GM19324 (cell line): Measurements from ENCODE around the gene ZNF281.
"Not testable (repeated sequence)": the region's sequence is repeated elsewhere in the genome, so short reads cannot be mapped to it uniquely, and the experiment has no call there.

Source experiments
- ATAC-seq: cut with Tn5 transposase; IDR thresholded peaks from one replicate; pipeline ENCODE4 v1.9.1; 2021; ENCODE audit warnings: mild to moderate bottlenecking, moderate library complexity; ENCODE audit not compliant: unreplicated experiment, low FRiP score

The ZNF281 gene, protein sequence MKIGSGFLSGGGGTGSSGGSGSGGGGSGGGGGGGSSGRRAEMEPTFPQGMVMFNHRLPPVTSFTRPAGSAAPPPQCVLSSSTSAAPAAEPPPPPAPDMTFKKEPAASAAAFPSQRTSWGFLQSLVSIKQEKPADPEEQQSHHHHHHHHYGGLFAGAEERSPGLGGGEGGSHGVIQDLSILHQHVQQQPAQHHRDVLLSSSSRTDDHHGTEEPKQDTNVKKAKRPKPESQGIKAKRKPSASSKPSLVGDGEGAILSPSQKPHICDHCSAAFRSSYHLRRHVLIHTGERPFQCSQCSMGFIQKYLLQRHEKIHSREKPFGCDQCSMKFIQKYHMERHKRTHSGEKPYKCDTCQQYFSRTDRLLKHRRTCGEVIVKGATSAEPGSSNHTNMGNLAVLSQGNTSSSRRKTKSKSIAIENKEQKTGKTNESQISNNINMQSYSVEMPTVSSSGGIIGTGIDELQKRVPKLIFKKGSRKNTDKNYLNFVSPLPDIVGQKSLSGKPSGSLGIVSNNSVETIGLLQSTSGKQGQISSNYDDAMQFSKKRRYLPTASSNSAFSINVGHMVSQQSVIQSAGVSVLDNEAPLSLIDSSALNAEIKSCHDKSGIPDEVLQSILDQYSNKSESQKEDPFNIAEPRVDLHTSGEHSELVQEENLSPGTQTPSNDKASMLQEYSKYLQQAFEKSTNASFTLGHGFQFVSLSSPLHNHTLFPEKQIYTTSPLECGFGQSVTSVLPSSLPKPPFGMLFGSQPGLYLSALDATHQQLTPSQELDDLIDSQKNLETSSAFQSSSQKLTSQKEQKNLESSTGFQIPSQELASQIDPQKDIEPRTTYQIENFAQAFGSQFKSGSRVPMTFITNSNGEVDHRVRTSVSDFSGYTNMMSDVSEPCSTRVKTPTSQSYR

DNA sequence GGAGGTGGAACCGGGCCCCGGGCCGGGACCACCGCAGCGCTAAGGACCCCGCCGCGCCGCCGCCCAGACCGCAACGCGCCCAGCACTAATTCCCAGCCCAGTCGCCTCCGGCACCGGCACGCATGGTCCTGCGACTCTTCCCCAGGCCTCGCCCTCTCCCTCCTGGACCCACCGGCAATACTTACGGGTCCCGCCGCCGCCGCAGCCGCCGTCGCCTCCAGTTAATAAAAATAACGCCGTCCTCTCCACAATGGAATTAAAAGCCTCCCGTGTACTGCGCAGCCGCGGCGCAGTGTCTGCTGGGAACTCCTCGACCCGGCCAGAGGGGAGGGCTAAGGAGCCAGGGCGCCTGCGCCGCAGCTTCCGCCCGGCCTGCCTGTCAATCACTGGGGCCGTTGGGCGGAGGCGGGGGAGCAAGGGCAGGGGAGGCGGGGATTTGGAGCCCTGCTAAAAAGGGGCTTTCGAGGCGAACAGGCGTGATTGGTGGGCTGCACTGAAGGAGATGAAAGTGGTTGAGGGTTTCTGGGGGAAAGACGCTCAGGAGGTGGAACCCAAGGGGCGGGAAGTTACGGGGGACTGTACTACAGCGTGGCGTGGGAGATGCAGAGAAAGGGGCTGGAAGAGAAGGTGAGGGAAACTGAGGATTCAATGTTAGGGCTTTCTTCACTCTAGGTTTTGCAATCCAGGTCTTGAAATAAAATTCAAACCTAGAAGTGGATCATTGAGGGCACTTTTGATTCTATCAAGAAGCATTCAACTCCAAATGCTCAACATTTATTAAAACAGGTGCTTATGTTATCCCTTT is at the start of gene ZNF281:
TSS of gene ZNF281 (minus strand) at position 276 of the 805 bp plus-strand sequence. CDS start 331 bp downstream, outside the sequence.
- ATAC-seq: peak; percentile 98

DNA sequence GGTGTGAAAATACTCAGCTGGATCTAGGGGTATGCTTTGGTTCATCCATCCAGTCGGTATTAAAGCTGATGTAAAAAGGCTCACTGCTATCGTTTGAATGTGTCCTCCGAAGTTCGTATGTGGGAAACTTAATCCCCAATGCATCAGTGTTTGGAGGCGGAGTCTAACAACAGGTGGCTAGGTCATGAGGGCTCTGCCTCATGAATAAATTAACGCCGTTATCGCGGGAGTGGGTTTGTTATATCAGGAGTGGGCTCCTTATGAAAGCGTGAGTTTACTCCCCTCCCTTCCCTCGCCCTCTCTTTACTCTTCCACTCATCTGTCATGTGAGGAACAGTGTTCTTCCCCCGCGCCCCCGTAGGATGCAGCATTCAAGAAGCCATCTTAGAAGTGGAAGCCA is 48.9 kb upstream of the ZNF281 start:
- ATAC-seq: no peak

DNA sequence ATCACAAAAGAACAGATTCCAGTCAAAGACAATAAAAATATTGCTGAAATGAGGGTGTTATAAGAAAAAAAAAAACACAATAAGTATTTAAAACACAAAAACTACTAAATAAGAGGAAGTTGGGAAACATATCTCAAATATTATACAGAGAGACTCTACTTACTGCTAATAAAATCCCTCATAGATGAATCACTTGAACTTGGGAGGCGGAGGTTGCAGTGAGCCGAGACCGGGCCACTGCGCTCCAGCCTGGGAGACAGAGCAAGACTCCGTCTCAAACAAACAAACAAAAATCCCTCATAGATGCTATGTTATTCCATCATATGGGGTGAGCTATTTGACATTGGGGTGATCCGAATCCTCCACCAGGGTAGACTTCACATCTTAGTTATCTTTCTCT is 48.0 kb upstream of the ZNF281 start:
- ATAC-seq: no peak

DNA sequence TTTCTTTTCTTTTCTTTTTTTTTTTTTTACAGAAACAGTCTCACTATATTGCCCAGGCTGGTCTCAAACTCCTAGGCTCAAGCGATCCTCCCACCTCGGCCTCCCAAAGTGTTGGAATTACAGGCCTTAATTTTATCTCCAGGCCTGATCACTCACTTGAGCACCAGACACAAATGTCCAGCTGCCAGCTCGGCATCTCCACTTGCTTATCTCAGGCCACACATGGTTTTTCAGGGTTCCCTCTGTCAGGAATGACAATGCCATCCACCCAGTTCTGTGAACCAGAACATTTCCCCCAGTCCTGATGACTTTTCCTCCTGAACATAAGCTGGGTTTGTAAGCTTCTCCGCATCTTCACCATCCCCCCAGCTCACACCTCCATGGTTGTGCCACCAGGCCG is 44.6 kb upstream of the ZNF281 start:
- no peak for ATAC-seq

DNA sequence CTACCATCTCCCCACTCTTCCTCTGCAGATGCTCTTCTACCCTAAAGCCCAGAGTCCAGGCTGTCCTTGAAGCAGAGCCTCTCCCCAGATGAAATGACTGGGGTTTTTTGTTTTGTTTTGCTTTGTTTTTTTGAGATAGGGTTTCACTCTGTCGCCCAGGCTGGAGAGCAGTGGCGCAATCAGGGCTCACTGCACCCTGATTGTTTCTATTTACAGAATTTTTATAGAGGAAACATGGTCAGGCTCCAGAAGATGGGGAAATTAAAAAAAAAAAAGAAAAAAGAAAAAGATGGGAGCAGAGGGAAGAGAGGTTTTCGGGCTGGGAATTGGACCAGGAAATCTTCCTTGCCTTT is 43.7 kb upstream of the ZNF281 start:
- ATAC-seq: no peak

DNA sequence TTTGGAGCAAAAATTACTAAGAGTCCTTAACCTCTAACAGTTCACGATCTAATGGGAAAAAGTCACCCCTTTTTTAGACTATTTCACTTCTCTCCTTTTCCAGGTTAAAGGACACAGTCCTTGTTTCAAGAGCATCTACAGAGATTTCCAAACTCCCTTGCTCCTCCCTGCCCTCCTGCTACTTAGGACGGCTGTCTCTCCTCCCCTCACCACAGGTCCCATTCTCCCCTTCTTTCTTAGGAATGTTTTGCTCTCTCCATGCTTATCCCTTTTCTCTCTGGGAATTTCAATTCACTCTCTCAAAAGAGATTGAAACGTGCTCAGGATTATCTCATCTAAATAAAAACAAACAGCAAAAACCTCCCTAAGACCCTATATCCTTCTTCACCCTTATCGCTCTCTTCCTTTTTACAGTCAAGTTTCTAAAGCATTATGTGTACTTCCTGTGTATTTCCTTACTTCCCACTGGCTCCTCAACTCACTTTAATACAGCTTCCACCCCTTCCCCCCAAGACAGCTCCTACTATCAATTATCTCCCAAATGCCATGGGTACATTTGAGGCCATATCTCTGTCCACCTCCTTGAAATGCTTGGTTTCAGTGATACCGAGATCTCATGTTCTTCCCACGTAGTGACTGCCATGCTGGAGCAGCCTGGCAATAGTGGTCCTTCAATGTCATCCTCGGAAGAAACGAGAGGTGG is 43.2 kb upstream of the ZNF281 start:
- ATAC-seq: no peak

DNA sequence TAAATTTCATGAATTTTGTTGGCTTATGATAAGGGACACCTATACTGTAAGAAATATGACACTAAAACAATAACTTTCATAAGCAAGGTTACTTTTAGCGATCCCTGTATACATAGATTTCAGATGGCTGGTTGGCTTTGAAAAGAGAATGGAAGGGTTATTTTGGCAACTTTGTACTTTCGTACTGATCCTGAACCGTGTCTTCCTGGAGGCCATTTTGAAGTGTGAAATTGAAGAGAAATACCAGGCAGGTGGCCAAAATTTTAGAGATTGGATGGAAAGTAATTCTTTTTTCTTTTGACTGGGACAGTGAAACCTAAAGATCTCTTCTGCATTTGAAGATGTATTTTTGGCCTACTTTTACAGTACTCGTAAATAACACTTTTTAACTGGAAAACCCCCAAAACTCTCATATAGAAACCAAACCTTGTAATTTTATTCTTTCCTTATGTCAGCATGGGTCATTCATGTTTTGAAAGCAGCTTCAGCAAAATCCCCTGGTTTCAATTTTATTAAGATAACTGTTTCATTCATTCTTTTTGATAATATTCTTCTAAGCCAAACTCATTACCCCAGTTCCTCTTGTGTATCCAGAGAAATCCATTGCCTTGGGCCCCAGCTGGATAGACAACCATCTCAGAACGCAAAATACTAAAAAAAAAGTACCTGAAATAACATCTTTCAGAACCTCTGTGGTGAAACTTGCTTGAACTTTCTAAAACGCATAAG is 38.4 kb upstream of the ZNF281 start:
- peak; percentile 76 for ATAC-seq

DNA sequence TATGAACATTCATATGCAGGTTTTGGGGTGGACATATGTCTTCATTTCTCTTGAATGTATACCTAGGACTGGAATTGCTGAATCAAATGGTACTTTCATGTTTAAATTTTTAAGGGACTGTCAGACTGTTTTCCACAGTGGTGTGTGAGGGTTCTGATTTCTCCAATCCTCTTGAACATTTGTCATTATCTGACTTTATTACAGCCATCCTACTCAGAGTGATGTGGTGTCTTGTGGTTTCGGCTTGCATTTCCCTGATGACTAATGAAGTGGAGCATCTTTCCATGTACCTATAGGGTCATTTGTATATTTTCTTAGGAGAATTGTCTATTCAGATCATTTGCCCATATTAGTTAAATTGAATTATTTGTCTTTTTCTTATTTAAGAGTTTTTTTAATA is 35.4 kb upstream of the ZNF281 start:
- no peak for ATAC-seq

DNA sequence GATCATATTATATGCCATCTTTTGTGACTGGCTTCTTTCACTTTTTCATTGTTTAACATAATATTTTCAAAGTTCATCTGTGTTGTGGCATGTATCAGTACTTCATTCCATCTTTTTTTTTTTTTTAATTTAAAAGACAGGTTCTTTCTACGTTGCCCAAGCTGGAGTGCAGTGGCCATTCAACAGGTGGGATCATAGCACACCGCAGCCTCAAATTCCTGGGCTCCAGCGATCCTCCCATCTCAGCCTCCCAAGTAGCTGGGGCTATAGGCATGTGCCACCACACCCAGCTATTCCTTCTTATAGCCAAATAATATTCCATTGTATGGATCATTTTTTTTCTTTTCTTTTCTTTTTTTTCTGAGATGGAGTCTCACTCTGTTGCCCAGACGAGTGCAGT is 34.6 kb upstream of the ZNF281 start:
- no peak for ATAC-seq

DNA sequence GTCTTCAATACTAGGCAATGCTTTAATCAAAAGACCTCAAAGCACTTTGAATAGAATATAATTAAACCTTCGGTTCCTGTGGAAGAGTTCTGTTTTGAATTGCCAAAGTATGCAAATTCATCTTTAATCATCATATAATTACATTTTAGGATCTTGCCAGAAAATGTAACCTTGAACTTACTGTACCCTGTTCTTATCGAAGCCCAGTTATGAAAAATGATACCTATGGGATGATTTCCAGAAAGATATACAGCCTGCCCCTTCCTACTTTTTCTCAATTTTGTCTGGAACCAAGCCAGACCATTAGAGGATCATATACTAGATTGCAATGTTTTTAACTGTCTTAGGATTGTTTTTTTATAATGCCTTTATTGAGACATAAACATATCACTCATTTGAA is 34.0 kb upstream of the ZNF281 start:
- no peak for ATAC-seq

DNA sequence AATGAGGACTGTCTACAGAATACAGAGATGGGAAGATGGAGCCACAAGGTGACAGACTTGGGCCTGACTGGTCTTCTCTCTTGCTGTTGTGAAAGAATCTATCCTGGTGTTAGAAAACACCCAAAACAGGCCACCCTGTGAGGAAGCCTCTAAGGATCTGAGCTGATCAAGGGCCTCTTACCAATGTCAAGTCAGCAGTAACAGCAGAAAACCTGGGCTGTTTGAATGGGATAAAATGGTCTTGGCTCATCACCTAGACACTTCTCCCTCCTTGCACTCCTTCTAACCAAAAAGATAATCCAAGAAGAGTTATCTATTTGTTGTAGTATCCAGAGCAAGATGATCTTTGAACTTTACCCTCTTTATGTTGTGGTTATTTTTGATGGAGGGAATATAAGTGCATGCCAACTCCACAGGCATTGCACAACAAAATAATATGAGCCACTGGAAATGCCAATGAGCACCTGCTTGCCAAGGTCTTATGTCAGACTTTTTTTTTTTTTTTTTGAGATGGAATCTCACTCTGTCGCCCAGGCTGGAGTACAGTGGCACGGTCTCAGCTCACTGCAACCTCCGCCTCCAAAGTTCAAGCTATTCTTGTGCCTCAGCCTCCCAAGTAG is 32.8 kb upstream of the ZNF281 start:
- no peak for ATAC-seq

DNA sequence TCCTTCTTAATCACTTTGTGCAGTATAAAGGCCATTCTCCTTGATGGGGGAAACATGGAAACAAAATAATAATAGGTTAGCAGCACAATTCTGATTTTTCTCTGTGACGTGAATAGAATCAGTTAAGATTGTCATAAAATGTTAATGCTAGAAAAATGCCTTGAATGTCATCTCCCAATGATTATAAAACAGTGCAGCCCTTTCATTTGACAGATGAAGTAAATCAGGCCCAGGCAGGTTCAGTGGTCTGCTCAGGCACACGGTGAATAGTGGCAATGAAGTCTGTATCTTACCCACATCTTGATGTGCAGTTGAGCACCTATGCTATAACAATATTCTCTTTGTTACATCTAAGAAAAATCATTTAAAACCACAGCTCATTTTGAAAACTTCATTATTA is 32.2 kb upstream of the ZNF281 start:
- ATAC-seq: no peak

DNA sequence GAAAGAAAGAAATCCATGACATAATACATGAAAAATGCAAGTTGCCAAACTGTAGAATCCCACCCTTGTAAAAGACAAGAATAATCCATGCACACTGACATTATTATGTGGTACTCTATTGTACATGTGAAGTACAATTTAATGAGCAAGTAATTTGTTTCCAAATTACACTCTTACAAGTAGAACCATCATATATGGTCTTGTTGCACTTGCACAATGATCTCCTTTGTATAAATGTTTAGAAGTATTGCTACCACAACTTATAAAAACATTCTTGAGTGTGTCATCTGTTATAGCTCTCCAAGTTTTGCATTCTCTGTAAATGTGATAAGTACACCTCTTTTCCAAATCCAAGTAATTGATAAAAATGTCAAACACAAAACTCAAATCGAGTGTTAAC is 29.1 kb upstream of the ZNF281 start:
- no peak for ATAC-seq

DNA sequence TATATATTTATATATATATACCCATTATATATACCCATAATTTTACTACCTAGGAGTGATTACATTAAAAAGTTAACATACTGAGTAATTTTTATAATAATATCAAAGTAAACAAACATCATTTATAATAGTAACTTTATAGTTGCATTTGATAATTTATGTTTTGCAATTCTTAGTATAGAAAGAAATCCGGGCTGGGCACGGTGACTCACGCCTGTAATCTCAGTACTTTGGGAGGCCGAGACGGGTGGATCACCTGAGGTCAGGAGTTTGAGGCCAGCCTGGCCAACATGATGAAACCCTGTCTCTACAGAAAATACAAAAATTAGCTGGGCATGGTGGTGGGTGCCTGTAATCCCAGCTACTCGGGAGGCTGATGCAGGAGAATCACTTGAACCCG is 28.6 kb upstream of the ZNF281 start:
- not testable (repeated sequence) for ATAC-seq

DNA sequence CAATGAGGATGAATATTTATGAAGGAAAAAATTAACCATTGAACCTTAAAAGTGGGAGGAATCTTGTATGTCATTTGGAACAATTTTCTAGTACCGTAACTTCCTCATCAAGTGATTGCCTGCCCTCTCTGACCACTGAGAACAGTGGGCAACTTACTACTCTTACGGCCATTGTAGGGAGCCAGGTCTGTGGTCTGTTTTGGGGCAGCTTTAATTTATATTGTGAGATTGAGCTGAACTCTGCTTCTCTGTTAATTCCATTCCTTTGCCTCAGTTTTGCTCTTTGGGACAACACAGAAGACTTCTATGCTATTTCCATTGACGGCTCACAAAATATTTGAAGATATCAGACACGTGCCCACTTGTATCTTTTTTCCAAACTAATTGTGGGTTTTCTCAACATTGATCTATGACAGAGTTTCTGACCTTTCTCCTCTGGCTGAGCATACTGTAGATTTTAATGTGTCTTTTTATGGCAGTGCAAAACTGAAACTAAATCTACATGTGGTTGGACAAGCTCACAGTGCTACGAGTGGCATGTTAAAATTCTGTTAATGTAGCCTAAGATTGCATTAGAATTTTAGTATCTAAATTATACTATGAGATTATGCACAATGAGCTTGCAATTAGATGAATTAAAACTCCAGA is 27.8 kb upstream of the ZNF281 start:
- ATAC-seq: peak; percentile 79

DNA sequence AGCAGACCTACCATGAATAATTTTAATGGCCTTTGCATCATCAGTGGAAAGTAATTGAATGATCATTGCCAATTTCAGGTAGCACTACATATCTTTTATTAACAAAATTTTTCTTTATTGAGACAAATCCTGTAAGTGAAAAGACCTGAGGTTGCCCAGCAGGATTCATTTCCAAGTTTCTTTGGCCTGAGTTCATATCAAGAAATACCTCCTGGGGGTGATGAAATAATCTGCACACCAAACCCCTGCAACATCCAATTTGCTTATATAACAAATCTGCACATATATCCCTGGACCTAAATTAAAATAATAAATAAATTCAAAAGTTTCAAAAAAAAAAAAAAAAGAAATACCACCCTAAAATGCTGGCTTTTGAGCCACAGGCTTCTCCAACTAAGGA is 27.3 kb upstream of the ZNF281 start:
- ATAC-seq: no peak

DNA sequence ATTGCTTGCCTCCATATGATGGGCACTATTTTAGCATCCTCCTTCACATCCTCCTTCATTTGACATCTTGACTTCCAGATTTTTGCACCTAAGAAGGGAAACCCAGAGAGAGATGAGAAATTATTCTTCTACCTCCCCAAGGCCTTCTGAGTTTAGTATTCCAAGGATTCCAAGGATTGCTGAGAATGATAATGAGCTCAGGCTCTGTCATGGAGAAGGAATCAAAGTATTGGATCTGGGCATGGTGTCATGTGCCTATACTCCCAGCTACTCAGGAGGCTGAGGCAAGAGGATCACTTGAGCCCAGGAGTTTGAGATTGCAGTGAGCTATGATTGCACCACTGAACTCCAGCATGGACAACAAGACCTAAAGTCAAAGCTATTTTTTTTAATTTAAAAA is 26.6 kb upstream of the ZNF281 start:
- no peak for ATAC-seq

DNA sequence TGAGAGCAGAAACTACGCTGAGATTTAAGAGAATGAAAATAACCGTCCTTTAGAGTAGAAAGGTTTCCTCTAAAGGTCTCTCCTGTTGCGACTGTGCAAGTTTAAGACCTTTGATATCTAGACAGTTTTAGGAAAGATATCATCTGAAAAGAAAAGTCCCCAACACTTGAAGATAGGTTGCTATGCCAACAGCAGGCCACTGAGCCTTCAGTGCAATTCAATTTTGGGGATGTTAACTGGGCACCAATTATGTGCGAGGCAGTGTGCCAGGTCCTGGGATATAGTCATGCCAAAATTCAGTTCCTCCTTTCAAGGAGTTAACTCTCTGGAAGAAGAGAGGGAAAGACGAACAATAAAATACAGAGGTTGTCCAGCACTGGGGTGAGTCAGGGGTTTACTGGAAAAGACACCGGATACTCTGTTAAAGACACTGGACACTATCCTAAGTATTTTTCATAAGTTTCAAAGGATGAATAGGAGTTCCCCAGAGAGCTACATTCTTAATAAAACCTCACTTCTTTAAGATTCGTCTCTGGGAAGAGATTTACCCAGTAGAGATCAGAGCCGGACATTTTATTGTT is 25.5 kb upstream of the ZNF281 start:
- ATAC-seq: no peak
